GM12874 (cell line): Measurements from ENCODE around the gene GAB1.

Experiments used
- TF ChIP-seq, protein P1 (sequence below): IDR thresholded peaks from 2 replicates; pipeline ENCODE4 v1.5.1; 2011; ENCODE audit warnings: low read depth, mild to moderate bottlenecking, control low read depth, low read length, moderate library complexity; ENCODE audit not compliant: insufficient read depth

Gene GAB1

DNA sequence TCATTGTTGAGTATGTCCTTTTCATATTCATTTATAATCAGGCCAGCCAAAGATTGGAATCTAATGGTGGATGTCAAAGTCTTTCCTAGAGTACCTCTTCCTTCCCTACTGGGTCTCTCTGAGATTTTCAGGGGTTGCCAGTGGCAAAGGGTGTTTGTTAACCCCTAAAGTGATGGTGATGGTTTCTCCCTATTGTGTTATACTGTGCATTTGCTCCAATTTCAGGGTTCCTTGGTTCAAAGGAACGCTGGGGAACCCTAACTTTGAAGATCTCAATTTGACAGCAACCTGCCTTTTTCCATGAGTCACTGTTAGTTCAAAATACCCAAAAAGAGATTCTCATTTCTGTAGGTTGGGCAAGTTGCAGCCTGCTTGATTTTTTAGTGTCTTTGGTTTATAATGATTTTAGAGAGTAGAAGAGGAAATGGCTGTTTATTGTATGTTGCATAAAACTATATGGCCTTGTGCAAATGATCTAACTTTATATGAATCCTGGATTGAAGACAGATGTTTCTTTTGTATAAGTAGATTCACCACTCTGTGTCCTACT is 23.0 kb downstream of the GAB1 start:
- TF ChIP-seq, protein P1, sequence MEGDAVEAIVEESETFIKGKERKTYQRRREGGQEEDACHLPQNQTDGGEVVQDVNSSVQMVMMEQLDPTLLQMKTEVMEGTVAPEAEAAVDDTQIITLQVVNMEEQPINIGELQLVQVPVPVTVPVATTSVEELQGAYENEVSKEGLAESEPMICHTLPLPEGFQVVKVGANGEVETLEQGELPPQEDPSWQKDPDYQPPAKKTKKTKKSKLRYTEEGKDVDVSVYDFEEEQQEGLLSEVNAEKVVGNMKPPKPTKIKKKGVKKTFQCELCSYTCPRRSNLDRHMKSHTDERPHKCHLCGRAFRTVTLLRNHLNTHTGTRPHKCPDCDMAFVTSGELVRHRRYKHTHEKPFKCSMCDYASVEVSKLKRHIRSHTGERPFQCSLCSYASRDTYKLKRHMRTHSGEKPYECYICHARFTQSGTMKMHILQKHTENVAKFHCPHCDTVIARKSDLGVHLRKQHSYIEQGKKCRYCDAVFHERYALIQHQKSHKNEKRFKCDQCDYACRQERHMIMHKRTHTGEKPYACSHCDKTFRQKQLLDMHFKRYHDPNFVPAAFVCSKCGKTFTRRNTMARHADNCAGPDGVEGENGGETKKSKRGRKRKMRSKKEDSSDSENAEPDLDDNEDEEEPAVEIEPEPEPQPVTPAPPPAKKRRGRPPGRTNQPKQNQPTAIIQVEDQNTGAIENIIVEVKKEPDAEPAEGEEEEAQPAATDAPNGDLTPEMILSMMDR = no peak

- TF ChIP-seq, protein P1 = no peak
Observed at GRCh38 chr4:143360838-143361625, 24.4 kb downstream of the GAB1 start.

GRCh38 chr4:143362349-143363046 is 25.8 kb downstream of the GAB1 start:
- TF ChIP-seq, protein P1 = no peak

DNA sequence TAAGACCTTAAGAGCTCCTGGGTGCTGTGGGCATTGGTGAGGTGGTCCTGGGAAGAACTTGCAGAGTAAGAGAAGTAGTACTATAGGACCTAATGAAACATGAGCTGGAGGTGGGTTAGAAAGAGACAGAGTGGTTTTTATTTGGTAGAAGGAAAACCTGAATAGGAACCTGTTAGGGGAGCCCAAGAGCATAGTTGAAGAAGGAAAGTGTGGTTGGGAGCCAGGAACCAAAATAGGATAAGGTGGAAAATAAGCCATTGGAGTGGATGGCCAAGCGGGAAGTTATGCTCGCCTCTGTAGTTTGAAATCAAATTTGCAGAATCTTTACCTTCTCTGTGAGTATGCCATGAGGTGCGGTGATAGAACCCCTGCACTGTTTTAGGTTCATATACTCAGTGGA is 26.7 kb downstream of the GAB1 start:
- TF ChIP-seq, protein P1 = no peak

DNA sequence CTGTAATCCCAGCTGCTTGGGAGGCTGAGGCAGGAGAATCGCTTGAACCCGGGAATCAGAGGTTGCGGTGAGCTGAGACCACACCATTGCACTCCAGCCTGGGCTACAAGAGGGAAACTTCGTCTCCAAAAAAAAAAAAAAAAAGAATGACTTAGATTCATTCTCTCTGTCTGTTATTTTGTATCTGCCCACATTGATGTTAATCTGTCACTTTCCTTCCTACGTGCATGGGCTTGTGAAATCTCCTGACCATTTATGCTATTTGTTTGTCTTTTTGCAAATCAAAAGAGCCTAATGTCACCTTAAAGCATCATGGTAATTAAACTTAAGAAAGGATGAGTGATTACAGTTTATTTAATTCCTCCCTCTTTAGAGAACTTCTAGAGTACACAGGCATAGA is 27.4 kb downstream of the GAB1 start:
- TF ChIP-seq, protein P1 = no peak

- TF ChIP-seq, protein P1 = no peak
Observed at GRCh38 chr4:143367863-143368262, 31.2 kb downstream of the GAB1 start.

DNA sequence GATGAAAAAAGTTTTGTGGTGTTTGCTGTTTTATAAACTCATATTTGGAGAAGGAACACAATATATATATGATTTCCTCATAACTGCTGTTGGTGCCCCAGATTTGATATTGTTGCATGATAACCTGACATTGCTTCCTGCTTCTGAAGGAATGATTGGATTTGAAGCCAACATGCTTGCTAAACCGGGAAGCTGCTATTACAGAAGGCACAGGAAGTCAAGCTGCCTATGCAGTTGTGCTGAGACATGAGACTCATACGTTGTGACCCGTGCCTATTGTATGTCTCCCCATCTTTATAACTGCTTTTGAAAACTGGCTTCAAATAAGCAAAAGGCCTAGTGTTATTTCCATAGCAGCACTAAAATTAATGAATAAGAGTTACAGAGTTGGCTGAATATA is 32.9 kb downstream of the GAB1 start:
- TF ChIP-seq, protein P1 = no peak
